OCI-LY7 (cell line): ENCODE results near the gene CPXM1. TPM values are rescaled to one million over a fixed set of nuclear protein-coding genes. Genes with fewer than 3 reads are reported as not detected.

Experiments
- BruUV-seq: library from RNA; stranded (reverse); fragments of 400-500 nt; replicated peaks from 2 replicates; lab custom pipeline; 2021; lab: Mats Ljungman, UMichigan
- CTCF ChIA-PET: fragments of 300-600 bp; sonication (Branson Sonifier 250); formaldehyde crosslinking; loops from one replicate; lab custom pipeline; 2022; ENCODE audit warnings: antibody characterized with exemption; ENCODE audit not compliant: unreplicated experiment; lab: Charles Lee
- POLR2A ChIA-PET: fragments of 300-600 bp; sonication (Branson Sonifier 250); formaldehyde crosslinking; loops from one replicate; lab custom pipeline; 2022; ENCODE audit warnings: antibody characterized with exemption; lab: Charles Lee
- DNase-seq: peaks from one replicate; pipeline ENCODE4 v3.0.0-alpha.2; 2015; ENCODE audit warnings: low spot score
- H2AFZ ChIP-seq: fragments of 200-600 bp; sonication (generic), shearing (Covaris generic); 2 replicates; pipeline ENCODE4 v1.6.1; 2014; ENCODE audit warnings: mild to moderate bottlenecking, antibody characterized with exemption, low read length, moderate library complexity
- H3K27ac ChIP-seq: fragments of 200-600 bp; sonication (generic); 2 replicates; pipeline ENCODE4 v1.5.1; 2014; ENCODE audit warnings: mixed run types, low read depth, mild to moderate bottlenecking, moderate library complexity, low read length, inconsistent platforms; ENCODE audit not compliant: poor library complexity, severe bottlenecking
- H3K36me3 ChIP-seq: fragments of 200-600 bp; sonication (generic); 2 replicates; pipeline ENCODE4 v1.6.1; 2014; ENCODE audit warnings: mild to moderate bottlenecking, antibody characterized with exemption, low read length, moderate library complexity, mixed read lengths; ENCODE audit not compliant: insufficient read depth
- H3K4me1 ChIP-seq: fragments of 200-600 bp; sonication (generic); 2 replicates; pipeline ENCODE4 v1.5.1; 2014; ENCODE audit warnings: mild to moderate bottlenecking, low read length; ENCODE audit not compliant: insufficient read depth, poor library complexity, severe bottlenecking
- H3K4me2 ChIP-seq: fragments of 200-600 bp; sonication (generic); 2 replicates; pipeline ENCODE4 v1.6.1; 2014; ENCODE audit warnings: mild to moderate bottlenecking, low read length
- H3K4me3 ChIP-seq: fragments of 200-600 bp; sonication (generic); 2 replicates; pipeline ENCODE4 v1.5.1; 2014; ENCODE audit warnings: mild to moderate bottlenecking, low read depth, low read length; ENCODE audit not compliant: poor library complexity, severe bottlenecking
- H3K79me2 ChIP-seq: fragments of 200-600 bp; sonication (generic); 2 replicates; pipeline ENCODE4 v1.6.1; 2016; ENCODE audit warnings: low read depth, mild to moderate bottlenecking, low read length, moderate library complexity, mixed read lengths; ENCODE audit not compliant: insufficient read depth
- H3K9me2 ChIP-seq: fragments of 200-600 bp; sonication (generic); 2 replicates; pipeline ENCODE4 v1.6.1; 2016; ENCODE audit warnings: mild to moderate bottlenecking, low read length, mixed read lengths; ENCODE audit not compliant: insufficient read depth
- H3K9me3 ChIP-seq: fragments of 200-600 bp; sonication (generic); 2 replicates; pipeline ENCODE4 v1.6.1; 2014; ENCODE audit warnings: mild to moderate bottlenecking, mixed run types, low read length, mixed read lengths
- H4K20me1 ChIP-seq: fragments of 200-600 bp; sonication (generic); 2 replicates; pipeline ENCODE4 v1.6.1; 2014; ENCODE audit warnings: mild to moderate bottlenecking, antibody characterized with exemption, low read length, moderate library complexity, mixed read lengths; ENCODE audit not compliant: insufficient read depth
- EZH2phosphoT487 ChIP-seq: fragments of 200-600 bp; sonication (generic); IDR thresholded peaks from 2 replicates; pipeline ENCODE4 v1.6.1; 2018; ENCODE audit warnings: low read depth, borderline replicate concordance, mild to moderate bottlenecking, mixed run types, antibody characterized with exemption, low read length, moderate library complexity, mixed read lengths
- intact Hi-C: fragments of 100-400 bp; cut with micrococcal nuclease; formaldehyde crosslinking; loops from one replicate; pipeline ENCODE4 v1.10.0; 2022; ENCODE audit not compliant: unreplicated experiment
- total RNA-seq, 2 experiments: library from RNA; depleted of rRNA in 1 of 2; stranded (reverse); fragments of >200 nt in 1 of 2; shearing (Covaris generic) in 1 of 2; gene quantifications; 2 replicates each; pipeline ENCODE4 v1.2.3, GENCODE V29; 2014 to 2022
- TF ChIP-seq, protein P1 (sequence below): fragments of 200-600 bp; sonication (generic); conservative IDR thresholded peaks from 2 replicates; pipeline ENCODE4 v1.5.1; 2014; ENCODE audit warnings: mild to moderate bottlenecking, antibody characterized with exemption, low read length, moderate library complexity, mixed read lengths

Gene CPXM1
- total RNA-seq, 2 experiments from 2014 or later = not detected

DNA sequence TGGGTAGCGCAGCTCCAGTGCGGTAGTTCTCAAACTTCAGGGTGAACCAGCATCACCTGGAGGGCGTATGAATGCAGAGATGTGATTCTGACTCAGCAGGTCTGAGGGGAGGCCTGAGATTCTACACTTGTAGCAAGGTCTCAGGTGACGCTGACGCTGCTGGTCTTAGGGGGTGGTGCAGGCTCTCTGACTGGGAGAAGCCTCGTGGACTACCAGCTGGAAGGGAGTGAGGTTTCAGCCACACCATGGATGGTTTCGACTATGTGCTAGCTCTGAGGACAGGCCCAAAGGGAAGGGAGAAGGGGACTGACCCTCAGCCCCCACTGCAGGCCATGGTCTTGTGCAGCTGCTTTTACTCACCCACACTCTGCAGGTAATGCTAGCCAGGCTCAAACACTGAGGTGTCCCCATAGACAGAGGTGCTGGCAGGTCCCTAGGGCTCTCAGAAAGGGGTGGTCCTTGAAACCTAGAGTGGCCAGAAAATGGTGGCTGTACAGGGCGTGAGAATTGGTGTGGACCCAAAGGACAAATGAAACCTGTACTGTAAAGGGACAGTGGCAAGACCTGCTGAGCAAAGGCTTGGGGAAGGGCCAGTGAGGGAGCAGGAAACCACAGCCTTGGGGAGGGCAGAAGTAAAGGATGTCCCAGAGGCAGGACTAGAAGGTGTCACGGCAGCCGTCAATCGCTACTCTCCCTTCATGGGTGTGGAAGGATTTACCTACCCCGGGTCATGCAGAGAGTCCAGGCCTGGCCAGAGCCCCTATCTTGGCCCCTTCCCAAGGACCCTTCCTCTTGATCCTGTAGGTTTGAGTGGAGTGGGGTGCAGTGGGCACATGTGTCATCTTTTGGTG lies 55.1 kb downstream of the CPXM1 start:
- intact Hi-C loops = no loop called here
- CTCF ChIA-PET = no interaction called here
- no peak for DNase-seq

More for the DNA sequence above, 55.1 kb downstream of the CPXM1 start:
- no peak overlapping the region for H2AFZ ChIP-seq
- H3K79me2 ChIP-seq = no peaks in the 10 kb centered on the region
- no peaks in the 10 kb centered on the region for H3K9me3 ChIP-seq
- H3K4me3 ChIP-seq = no peak overlapping the region
- no TSS peak for BruUV-seq
- no peak for TF ChIP-seq EZH2phosphoT487
- TF ChIP-seq, protein P1, sequence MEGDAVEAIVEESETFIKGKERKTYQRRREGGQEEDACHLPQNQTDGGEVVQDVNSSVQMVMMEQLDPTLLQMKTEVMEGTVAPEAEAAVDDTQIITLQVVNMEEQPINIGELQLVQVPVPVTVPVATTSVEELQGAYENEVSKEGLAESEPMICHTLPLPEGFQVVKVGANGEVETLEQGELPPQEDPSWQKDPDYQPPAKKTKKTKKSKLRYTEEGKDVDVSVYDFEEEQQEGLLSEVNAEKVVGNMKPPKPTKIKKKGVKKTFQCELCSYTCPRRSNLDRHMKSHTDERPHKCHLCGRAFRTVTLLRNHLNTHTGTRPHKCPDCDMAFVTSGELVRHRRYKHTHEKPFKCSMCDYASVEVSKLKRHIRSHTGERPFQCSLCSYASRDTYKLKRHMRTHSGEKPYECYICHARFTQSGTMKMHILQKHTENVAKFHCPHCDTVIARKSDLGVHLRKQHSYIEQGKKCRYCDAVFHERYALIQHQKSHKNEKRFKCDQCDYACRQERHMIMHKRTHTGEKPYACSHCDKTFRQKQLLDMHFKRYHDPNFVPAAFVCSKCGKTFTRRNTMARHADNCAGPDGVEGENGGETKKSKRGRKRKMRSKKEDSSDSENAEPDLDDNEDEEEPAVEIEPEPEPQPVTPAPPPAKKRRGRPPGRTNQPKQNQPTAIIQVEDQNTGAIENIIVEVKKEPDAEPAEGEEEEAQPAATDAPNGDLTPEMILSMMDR = no peak
- no peak overlapping the region for H3K27ac ChIP-seq
- no peaks in the 10 kb centered on the region for H3K4me1 ChIP-seq
- H3K36me3 ChIP-seq = no peaks in the 10 kb centered on the region
- POLR2A ChIA-PET = no interaction called here
- H3K4me2 ChIP-seq = no peak overlapping the region
- H4K20me1 ChIP-seq = no peaks in the 10 kb centered on the region
- no peaks in the 10 kb centered on the region for H3K9me2 ChIP-seq

Other genes starting within 250 kb of the CPXM1 start
- 580 and 640 TPM in 2 replicates for gene NOP56, start 148.0 kb downstream of the CPXM1 start, total RNA-seq (2014; rRNA removed; shearing (Covaris generic))
- gene NOP56, start 148.0 kb downstream of the CPXM1 start, total RNA-seq (2022) = 464 and 544 TPM in 2 replicates
- 154 and 162 TPM in 2 replicates for gene IDH3B, start 136.4 kb downstream of the CPXM1 start, total RNA-seq (2014; rRNA removed; shearing (Covaris generic))
- 123 and 142 TPM in 2 replicates for gene IDH3B, start 136.4 kb downstream of the CPXM1 start, total RNA-seq (2022)
- 0.41 and 1.5 TPM in 2 replicates for gene EBF4, start 107.8 kb downstream of the CPXM1 start, total RNA-seq (2014; rRNA removed; shearing (Covaris generic))
- gene EBF4, start 107.8 kb downstream of the CPXM1 start, total RNA-seq (2022) = 2.6 and 4.4 TPM in 2 replicates
- gene C20orf141, start 14.4 kb upstream of the CPXM1 start, total RNA-seq (2014; rRNA removed; shearing (Covaris generic)) = not detected in 2 replicates
- gene C20orf141, start 14.4 kb upstream of the CPXM1 start, total RNA-seq (2022) = not detected in 2 replicates
- gene TMEM239, start 15.7 kb upstream of the CPXM1 start, total RNA-seq (2014; rRNA removed; shearing (Covaris generic)) = not detected in 2 replicates
- not detected in 2 replicates for gene TMEM239, start 15.7 kb upstream of the CPXM1 start, total RNA-seq (2022)
- gene PCED1A, start 40.0 kb upstream of the CPXM1 start, total RNA-seq (2014; rRNA removed; shearing (Covaris generic)) = 6.9 and 8.4 TPM in 2 replicates
- 9.8 and 10.3 TPM in 2 replicates for gene PCED1A, start 40.0 kb upstream of the CPXM1 start, total RNA-seq (2022)
- 27.0 and 32.6 TPM in 2 replicates for gene VPS16, start 40.1 kb upstream of the CPXM1 start, total RNA-seq (2014; rRNA removed; shearing (Covaris generic))
- gene VPS16, start 40.1 kb upstream of the CPXM1 start, total RNA-seq (2022) = 37.8 and 39.0 TPM in 2 replicates
- 28.1 and 33.3 TPM in 2 replicates for gene PTPRA, start 72.9 kb upstream of the CPXM1 start, total RNA-seq (2014; rRNA removed; shearing (Covaris generic))
- 47.2 and 54.9 TPM in 2 replicates for gene PTPRA, start 72.9 kb upstream of the CPXM1 start, total RNA-seq (2022)
- 0.44 and 0.98 TPM in 2 replicates for gene GNRH2, start 243.0 kb upstream of the CPXM1 start, total RNA-seq (2014; rRNA removed; shearing (Covaris generic))
- 0.61 and 1.1 TPM in 2 replicates for gene GNRH2, start 243.0 kb upstream of the CPXM1 start, total RNA-seq (2022)
- 78.1 and 85.8 TPM in 2 replicates for gene MRPS26, start 245.4 kb upstream of the CPXM1 start, total RNA-seq (2014; rRNA removed; shearing (Covaris generic))
- 73.2 and 73.3 TPM in 2 replicates for gene MRPS26, start 245.4 kb upstream of the CPXM1 start, total RNA-seq (2022)